CD4-positive, alpha-beta T cell treated with Interleukin-21 for 1 hour (primary cell): ENCODE results near the gene COL4A2.
"Not testable (repeated sequence)": the region's sequence is repeated elsewhere in the genome, so short reads cannot be mapped to it uniquely, and the experiment has no call there.

Source experiments
- DNase-seq: peaks from one replicate; pipeline ENCODE4 v3.0.0-alpha.2; 2020

Gene COL4A2

DNA sequence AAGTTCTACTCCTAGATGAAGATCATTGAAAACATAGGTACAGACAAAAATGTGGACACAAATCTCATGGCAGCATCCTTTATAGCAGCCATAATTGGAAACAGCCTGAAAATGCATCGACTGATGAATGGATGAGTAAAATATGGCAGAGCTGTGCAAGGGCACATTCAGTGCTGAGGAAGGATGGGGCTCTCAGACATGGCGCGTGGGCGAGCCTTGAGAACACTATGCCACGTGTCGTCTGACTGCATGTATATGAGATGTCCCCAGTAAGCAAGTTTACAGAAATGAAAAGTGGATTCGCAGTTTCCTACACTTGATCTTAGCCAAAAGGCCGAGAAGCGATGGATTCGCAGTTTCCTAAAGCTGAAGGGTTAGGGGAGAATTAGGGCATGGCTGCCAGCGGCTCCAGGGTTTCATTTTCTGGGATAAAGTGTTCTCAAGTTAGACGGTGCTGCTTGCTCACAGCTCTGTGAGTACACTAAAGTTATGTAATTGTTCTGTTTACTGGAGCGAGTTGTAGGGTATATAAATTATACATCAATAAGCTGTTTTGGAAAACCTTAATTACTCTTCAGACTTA, 176.4 kb downstream of the COL4A2 start:
- DNase-seq = no peak

GRCh38 chr13:110484290-110485048, 177.4 kb downstream of the COL4A2 start:
- no peak for DNase-seq

- DNase-seq = no peak
Measured at GRCh38 chr13:110485604-110486003, 178.5 kb downstream of the COL4A2 start.

DNA sequence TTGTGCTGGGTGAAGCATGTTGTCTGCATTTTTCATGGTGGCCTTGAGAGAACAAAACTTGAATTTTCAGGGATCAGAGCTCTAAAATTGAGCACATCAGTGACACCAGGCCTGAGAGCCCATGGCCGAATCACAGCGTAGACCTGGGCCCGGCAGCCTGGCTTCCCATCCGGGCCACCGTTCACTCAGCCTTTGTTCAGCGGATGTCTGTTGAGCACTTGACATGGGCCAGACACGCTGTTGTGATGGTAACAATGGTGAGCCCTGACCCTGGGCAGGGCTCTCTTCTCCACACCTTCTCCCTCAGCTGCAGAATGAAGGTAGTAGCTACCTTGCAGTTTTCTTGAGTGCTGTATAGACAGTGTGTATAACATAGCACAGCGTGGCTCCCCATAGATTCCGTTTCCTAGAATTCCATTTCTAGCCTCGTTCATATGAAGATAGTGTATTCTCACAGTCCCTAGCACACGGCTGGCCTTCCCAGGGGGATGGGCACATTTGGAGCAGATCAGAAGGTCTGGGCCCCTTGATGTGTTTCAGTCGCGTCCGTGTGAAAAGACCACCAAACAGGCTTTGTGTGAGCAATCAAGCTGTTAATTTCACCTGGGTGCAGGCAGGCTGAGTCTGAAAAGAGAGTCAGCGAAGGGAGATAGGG, 179.1 kb downstream of the COL4A2 start:
- no peak for DNase-seq

DNA sequence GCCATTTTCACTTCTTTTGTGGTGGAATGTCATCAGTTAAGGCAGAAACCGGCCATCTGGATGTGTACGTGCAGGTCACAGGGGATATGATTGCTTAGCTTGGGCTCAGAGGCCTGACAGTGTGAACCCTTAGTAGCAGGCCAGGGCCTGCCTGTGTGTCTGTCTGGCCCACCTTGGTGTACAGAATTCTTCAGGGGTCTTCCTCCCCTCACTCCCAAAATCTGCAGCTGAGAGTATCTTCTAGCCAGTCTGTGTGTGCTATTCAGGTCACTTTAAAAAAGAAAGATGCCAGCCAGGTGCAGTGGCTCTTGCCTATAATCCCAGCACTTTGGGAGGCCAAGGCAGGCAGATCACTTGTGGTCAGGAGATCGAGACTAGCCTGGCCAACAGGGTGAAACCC, 179.8 kb downstream of the COL4A2 start:
- not testable (repeated sequence) for DNase-seq

GRCh38 chr13:110490009-110490770, 183.1 kb downstream of the COL4A2 start:
- DNase-seq = no peak

DNA sequence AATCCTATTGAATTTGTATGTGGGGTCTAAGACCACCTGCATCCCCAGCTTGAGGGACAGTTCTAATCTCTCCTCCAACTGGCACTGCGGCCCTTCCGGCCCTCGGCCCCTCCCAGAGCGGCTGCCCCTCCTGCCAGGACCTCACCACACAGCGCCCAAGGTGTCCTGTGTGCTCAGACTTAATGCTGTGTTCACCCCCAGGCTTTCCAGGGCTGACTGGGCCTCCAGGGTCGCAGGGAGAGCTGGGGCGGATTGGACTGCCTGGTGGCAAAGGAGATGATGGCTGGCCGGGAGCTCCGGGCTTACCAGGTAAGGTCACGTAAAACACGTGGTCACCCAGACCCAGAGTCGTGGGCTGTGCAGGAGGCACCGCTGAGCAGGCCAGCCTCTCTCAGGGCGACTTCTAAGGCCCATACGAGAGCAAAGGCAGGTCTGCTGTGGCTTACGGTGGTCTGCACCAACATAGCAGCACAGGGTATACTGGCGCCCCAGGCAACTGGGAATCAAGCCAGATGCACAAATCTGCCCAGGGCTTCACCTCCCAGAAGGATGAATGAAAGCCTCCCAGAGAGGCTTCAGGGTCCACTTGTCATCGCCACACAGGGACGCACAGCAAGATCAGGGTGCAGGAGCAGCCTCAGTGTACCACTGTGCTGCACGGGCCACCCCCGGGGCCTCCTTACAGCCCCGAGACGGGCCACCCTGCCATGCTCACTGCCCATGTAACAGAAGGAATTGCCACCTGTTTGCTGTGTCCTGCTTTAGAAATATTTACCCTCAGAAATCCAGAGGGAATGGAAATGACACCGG, 185.0 kb downstream of the COL4A2 start:
- DNase-seq = no peak

DNA sequence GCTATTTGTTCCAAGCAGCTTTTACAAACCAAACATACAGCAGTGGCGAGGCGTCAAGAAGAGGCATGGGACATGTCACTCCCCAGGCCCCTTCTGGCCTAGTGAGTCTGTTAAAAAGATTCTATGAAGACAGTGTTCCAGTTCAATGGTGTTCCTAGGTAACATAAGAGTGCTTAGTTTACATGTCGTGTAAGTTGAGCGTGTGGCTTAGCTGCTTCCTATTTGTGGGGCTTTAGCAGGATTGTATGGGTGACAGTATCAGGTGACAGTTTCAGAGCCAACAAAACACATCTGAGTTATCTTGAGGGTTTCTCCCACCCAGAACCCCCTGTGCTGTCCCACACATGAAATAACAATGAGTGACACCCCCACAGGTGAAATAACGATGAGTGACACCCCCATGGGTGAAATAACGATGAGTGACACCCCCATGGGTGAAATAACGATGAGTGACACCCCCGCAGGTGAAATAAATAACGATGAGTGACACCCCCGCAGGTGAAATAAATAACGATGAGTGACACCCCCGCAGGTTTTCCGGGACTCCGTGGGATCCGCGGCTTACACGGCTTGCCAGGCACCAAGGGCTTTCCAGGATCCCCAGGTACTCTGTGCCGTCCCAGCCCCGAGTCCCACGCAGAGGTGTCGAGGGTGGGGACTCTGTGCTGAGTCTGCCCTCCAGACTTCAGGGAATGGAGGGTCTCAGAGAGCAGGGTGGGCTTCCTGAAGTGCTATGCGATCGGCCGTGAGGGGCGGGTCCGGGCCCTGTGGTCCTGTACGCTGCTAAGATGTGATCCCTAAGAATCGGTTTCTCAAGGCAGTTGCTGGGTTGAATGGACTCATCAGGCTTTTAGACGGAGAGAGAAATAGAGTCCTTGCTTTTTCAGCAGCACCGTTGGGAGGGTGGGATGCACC, 185.9 kb downstream of the COL4A2 start:
- DNase-seq = no peak

- DNase-seq = no peak
Measured at GRCh38 chr13:110493613-110494012, 186.5 kb downstream of the COL4A2 start.

DNA sequence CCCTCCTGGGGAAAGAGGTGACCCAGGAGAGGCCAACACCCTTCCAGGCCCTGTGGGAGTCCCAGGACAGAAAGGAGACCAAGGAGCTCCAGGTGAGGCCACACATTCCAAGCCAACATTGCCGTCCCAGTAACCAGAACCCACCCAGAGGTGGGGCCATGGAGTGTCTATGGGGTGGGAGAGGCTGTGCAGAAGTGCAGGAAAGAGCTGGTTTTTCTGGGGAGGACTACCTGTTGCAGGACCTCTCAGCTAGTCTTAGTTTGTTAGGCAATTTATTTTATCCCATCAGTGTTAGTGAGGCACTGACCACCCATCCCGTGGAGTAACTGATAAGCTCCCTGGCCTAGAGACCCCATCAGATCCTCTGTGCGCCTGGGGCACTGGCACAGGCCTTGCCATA, 188.3 kb downstream of the COL4A2 start:
- no peak for DNase-seq

DNA sequence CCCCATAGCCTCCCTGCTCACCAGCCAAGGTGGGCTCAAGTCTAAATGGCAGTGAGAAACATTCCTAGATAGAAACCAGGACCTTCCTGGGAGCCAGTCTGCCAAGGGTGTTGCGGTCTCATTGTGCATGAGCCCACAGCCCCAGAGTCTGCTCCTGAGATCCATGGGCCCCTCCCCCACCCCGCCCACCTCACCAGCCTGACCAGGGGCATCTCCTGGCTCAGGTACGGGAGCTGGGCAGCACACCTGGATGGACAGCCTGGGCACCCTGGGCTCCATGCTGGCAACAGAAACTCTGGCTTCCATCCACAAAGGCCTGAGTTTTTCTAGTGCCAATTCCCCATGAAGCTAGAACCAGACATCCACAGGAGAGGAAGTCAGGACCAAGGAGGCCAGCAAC, 188.8 kb downstream of the COL4A2 start:
- no peak for DNase-seq

DNA sequence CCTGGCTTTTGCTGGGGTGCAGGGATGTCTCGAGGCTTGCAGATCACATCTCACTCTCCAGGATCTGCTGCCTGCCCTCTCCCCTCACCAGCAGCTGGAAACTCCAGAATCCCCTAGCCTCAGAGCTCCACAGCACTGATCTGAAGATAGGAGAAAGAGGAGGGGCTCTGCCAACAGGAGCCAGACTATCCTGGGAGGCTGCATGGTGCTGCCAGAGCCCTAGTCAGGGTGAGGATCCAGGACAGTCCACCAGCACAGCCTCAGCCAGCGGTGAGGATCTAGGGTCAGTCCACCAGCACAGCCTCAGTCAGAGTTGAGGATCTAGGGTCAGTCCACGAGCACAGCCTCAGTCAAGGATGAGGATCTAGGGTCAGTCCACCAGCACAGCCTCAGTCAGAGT, 189.2 kb downstream of the COL4A2 start:
- DNase-seq = no peak

DNA sequence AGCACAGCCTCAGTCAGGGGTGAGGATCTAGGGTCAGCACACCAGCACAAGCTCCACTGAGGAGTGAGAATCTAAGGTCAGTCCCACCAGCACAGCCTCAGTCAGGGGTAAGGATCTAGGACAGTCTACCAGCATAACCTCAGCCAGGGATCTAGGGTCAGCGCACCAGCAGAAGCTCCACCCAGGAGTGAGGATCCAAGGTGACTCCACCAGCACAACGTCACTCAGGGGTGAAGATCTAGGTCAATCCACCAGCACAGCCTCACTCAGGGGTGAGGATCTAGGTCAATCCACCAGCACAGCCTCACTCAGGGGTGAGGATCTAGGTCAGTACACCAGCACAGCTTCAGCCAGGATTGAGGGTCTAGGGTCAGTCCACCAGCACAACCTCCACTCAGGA, 189.9 kb downstream of the COL4A2 start:
- no peak for DNase-seq

GRCh38 chr13:110497896-110498295, 190.8 kb downstream of the COL4A2 start:
- not testable (repeated sequence) for DNase-seq

DNA sequence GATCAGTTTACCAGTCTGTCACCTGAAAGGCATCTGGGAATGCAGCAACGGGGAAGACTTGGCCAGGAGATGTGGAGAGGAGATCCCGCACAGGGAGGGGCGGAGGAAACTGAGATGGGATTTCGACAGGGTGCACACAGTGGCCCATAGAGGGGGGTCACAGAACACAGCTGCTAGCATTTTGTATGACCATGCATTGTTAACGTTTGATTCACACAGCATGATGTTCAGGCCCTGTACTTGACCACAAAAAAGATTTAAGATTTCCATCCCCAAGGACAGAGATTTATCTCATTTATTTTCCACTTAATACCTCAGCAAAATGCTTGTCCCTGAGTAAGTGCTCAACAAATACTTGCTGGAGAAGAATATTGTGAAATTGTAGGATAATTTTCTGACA, 191.2 kb downstream of the COL4A2 start:
- DNase-seq = no peak

- no peak for DNase-seq
Measured at GRCh38 chr13:110498765-110499164, 191.7 kb downstream of the COL4A2 start.

DNA sequence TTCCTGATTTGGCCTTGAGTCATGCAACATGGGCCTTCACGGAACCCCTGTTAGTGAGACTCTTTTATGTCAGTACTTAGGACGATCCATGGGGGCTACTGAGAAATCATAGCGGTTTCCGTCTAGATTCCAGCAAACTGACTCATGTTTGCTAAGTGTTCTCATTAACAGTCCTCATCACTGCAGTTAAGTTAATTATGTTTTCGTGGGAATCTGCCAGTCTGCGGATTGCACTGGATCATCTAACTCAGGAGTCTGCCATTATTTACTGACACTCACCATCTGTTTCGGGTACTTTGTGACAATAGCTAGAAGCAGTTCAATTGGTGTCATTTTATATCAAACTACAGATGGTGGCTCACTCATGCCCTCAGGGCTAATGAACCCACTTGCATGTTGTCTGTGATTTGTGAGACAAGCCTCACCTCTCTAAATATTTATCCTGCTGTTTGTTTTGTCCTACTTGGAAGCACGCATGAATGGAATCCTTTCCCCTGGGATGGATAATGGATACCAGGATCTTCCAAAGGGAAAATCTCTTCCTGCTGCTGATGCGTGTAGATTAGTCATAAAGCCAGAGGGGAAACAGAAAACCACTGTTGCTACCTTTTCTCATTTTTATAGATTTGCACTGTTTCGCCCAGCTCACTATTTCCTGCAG, 192.7 kb downstream of the COL4A2 start:
- DNase-seq = no peak

DNA sequence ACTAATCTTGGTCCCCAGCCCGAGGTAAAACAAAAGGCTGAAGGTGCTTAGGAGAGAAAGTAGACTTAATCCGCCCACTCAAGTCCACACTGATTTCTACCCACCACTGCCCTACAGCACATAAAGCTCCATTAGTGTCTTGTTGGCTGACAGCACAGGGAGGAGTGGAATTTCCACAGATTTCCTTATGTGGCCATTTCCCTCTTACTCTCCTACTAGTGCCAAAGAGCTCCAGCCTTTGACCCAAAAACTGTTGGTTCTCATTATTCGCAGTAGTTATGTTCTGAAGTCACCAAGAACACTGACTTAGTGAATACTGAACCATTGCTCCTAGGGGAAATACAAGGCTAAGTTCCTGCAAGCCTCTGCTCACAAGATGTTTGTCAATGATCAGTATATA, 193.3 kb downstream of the COL4A2 start:
- DNase-seq = no peak

GRCh38 chr13:110501188-110501587, 194.1 kb downstream of the COL4A2 start:
- DNase-seq = no peak

- no peak for DNase-seq
Measured at GRCh38 chr13:110503037-110503901, 196.2 kb downstream of the COL4A2 start.
